H1 (cell line): ENCODE measurements around the gene TBL2. TPM values are rescaled to one million over a fixed set of nuclear protein-coding genes. Genes with fewer than 3 reads are reported as not detected.

Source experiments
- CTCF ChIA-PET: fragments of 300-600 bp; sonication (Branson Sonifier 250); formaldehyde crosslinking; loops from one replicate; lab custom pipeline; 2021; ENCODE audit not compliant: partially characterized antibody; lab: Charles Lee
- POLR2A ChIA-PET: fragments of 300-600 bp; sonication (Branson Sonifier 250); formaldehyde crosslinking; loops from one replicate; lab custom pipeline; 2021; ENCODE audit warnings: inconsistent platforms; ENCODE audit not compliant: partially characterized antibody; lab: Charles Lee
- DNase-seq, 2 experiments: peaks; one replicate each; pipeline versions ENCODE4 v3.0.0 to v3.0.0-alpha.2; 2010 to 2022; ENCODE audit warnings: low spot score in 2 of 2, low read depth in 1 of 2, mixed read lengths in 1 of 2
- FAIRE-seq: peaks from 2 replicates; lab custom pipeline; 2011; peaks lifted over from hg19 to GRCh38; lab: Jason Lieb, UNC
- H2AFZ ChIP-seq: 2 replicates; pipeline ENCODE4 v1.8.1; 2012; ENCODE audit warnings: low read length, inconsistent platforms
- H2AK5ac ChIP-seq: 2 replicates; pipeline ENCODE4 v1.6.1; 2013; ENCODE audit warnings: low read depth, low read length
- H2BK120ac ChIP-seq: replicated peaks from 2 replicates; pipeline ENCODE3; 2013; ENCODE audit warnings: low read depth, low read length, inconsistent platforms
- H2BK12ac ChIP-seq: 2 replicates; pipeline ENCODE4 v1.6.1; 2013; ENCODE audit warnings: low read depth, low read length
- H2BK15ac ChIP-seq: 2 replicates; pipeline ENCODE4 v1.6.1; 2013; ENCODE audit warnings: low read length
- H2BK20ac ChIP-seq: 2 replicates; pipeline ENCODE4 v1.6.1; 2013; ENCODE audit warnings: low read length
- H2BK5ac ChIP-seq: 2 replicates; pipeline ENCODE4 v1.6.1; 2013; ENCODE audit warnings: low read depth, low read length
- H3K14ac ChIP-seq: 2 replicates; pipeline ENCODE4 v1.6.1; 2013; ENCODE audit warnings: inconsistent platforms; ENCODE audit not compliant: insufficient read length
- H3K18ac ChIP-seq: 2 replicates; pipeline ENCODE4 v1.6.1; 2013; ENCODE audit warnings: low read length; ENCODE audit errors: extremely low read depth
- H3K23ac ChIP-seq: 2 replicates; pipeline ENCODE4 v1.6.1; 2013; ENCODE audit warnings: inconsistent platforms; ENCODE audit not compliant: insufficient read length
- H3K23me2 ChIP-seq: 2 replicates; pipeline ENCODE4 v1.6.1; 2013; ENCODE audit warnings: low read depth, low read length
- H3K27ac ChIP-seq: 2 replicates; pipeline ENCODE4 v1.6.1; 2011; ENCODE audit warnings: low read depth, low read length, inconsistent platforms
- H3K27me3 ChIP-seq, 4 experiments: replicated peaks in 1 of 4; 1 replicate in 1 of 4; 2 replicates in 3 of 4; pipeline versions ENCODE4 v1.6.1 to v1.8.1; 2011 to 2013; ENCODE audit warnings: low read length in 3 of 4, mild to moderate bottlenecking in 3 of 4, inconsistent platforms in 2 of 4, mixed read lengths in 2 of 4, moderate library complexity in 1 of 4; ENCODE audit not compliant: control insufficient read depth in 3 of 4, insufficient read depth in 3 of 4; ENCODE audit errors: extremely low read depth in 1 of 4
- H3K36me3 ChIP-seq, 4 experiments: 2 replicates each; pipeline versions ENCODE4 v1.6.1 to v1.8.1; 2011 to 2013; ENCODE audit warnings: mild to moderate bottlenecking in 4 of 4, low read length in 3 of 4, moderate library complexity in 2 of 4, control low read depth in 1 of 4, inconsistent platforms in 1 of 4; ENCODE audit not compliant: insufficient read depth in 4 of 4, control insufficient read depth in 2 of 4
- H3K4ac ChIP-seq: replicated peaks from 2 replicates; pipeline ENCODE3; 2013; ENCODE audit warnings: low read length, low read depth, mixed read lengths, inconsistent platforms; ENCODE audit not compliant: insufficient read length
- H3K4me1 ChIP-seq, 4 experiments: replicated peaks in 1 of 4; 1 replicate in 1 of 4; 2 replicates in 3 of 4; pipeline versions ENCODE4 v1.6.1 to v1.8.1; 2011 to 2013; ENCODE audit warnings: low read length in 3 of 4, inconsistent platforms in 2 of 4, mixed read lengths in 1 of 4; ENCODE audit not compliant: insufficient read depth in 4 of 4, control insufficient read depth in 3 of 4
- H3K4me2 ChIP-seq, 2 experiments: 2 replicates each; pipeline versions ENCODE4 v1.6.1 to v1.8.1; 2011 to 2013; ENCODE audit warnings: low read depth in 2 of 2, low read length in 2 of 2, control low read depth in 1 of 2, inconsistent platforms in 1 of 2, mild to moderate bottlenecking in 1 of 2; ENCODE audit not compliant: insufficient read depth in 1 of 2
- H3K4me3 ChIP-seq, 4 experiments: fragments of 200-600, 300-600 bp in 1 of 4; sonication (generic), shearing (Covaris generic), sonication (Bioruptor Twin) in 1 of 4; 2 replicates each; pipeline versions ENCODE4 v1.5.1 to v1.8.1; 2011 to 2016; ENCODE audit warnings: low read length in 4 of 4, low read depth in 3 of 4, control low read depth in 2 of 4, inconsistent platforms in 2 of 4, mild to moderate bottlenecking in 2 of 4, mixed read lengths in 1 of 4, moderate library complexity in 1 of 4; ENCODE audit not compliant: insufficient read depth in 2 of 4; ENCODE audit errors: extremely low read depth in 1 of 4
- H3K56ac ChIP-seq: replicated peaks from 2 replicates; pipeline ENCODE3; 2013; ENCODE audit warnings: low read depth, mild to moderate bottlenecking, mixed read lengths, low read length, inconsistent platforms; ENCODE audit not compliant: insufficient read length
- H3K79me1 ChIP-seq: 2 replicates; pipeline ENCODE4 v1.6.1; 2013; ENCODE audit warnings: low read depth, low read length, control low read depth
- H3K79me2 ChIP-seq, 2 experiments: 2 replicates each; pipeline versions ENCODE4 v1.6.1 to v1.8.1; 2012 to 2013; ENCODE audit warnings: low read length in 2 of 2, mild to moderate bottlenecking in 2 of 2, inconsistent platforms in 1 of 2; ENCODE audit not compliant: insufficient read depth in 2 of 2, control insufficient read depth in 1 of 2
- H3K9ac ChIP-seq, 4 experiments: replicated peaks in 1 of 4; 1 replicate in 1 of 4; 2 replicates in 3 of 4; pipeline versions ENCODE4 v1.6.1 to v1.8.1; 2011 to 2013; ENCODE audit warnings: low read depth in 3 of 4, low read length in 3 of 4, control low read depth in 2 of 4, mild to moderate bottlenecking in 2 of 4, moderate library complexity in 2 of 4, inconsistent platforms in 1 of 4; ENCODE audit errors: extremely low read depth in 1 of 4
- H3K9me3 ChIP-seq, 2 experiments: 2 replicates each; pipeline versions ENCODE4 v1.6.1 to v1.8.1; 2012 to 2013; ENCODE audit warnings: mild to moderate bottlenecking in 2 of 2, moderate library complexity in 2 of 2, control low read depth in 1 of 2, inconsistent platforms in 1 of 2, low read depth in 1 of 2, low read length in 1 of 2, mixed read lengths in 1 of 2; ENCODE audit not compliant: insufficient read depth in 2 of 2
- H4K20me1 ChIP-seq, 2 experiments: replicated peaks in 1 of 2; 2 replicates each; pipeline versions ENCODE3 to v1.8.1; 2011 to 2013; ENCODE audit warnings: inconsistent platforms in 2 of 2, low read length in 2 of 2, mild to moderate bottlenecking in 1 of 2; ENCODE audit not compliant: insufficient read depth in 2 of 2, control insufficient read depth in 1 of 2
- H4K5ac ChIP-seq: 2 replicates; pipeline ENCODE4 v1.6.1; 2013; ENCODE audit warnings: low read length, low read depth, mixed read lengths, inconsistent platforms; ENCODE audit not compliant: insufficient read length
- H4K8ac ChIP-seq: 2 replicates; pipeline ENCODE4 v1.8.0; 2013; ENCODE audit warnings: mild to moderate bottlenecking, moderate library complexity, low read length, inconsistent platforms; ENCODE audit not compliant: insufficient read depth; ENCODE audit errors: extremely low read depth
- H4K91ac ChIP-seq: replicated peaks from 2 replicates; pipeline ENCODE3; 2013; ENCODE audit warnings: low read length, mixed read lengths, inconsistent platforms; ENCODE audit not compliant: insufficient read length
- EP300 ChIP-seq, 2 experiments: IDR thresholded peaks; 1 replicate in 1 of 2; 2 replicates in 1 of 2; pipeline ENCODE4 v1.6.1; 2011 to 2012; ENCODE audit warnings: low read depth in 2 of 2, low read length in 2 of 2, mild to moderate bottlenecking in 2 of 2, borderline replicate concordance in 1 of 2, inconsistent platforms in 1 of 2, moderate library complexity in 1 of 2
- RAD21 ChIP-seq, 2 experiments: IDR thresholded peaks in 1 of 2; conservative IDR thresholded peaks in 1 of 2; 2 replicates each; pipeline ENCODE4 v1.6.1; 2011; ENCODE audit warnings: low read depth in 2 of 2, low read length in 2 of 2, improper control_type of control experiment in 1 of 2, inconsistent platforms in 1 of 2, mild to moderate bottlenecking in 1 of 2, moderate library complexity in 1 of 2
- TAF7 ChIP-seq: optimal IDR thresholded peaks from 2 replicates; pipeline ENCODE3; 2011; ENCODE audit warnings: low read depth, mild to moderate bottlenecking, inconsistent platforms, low read length, moderate library complexity, borderline replicate concordance
- WGBS, 2 experiments: shearing (Covaris generic) in 1 of 2; methylation state at CpG; one replicate each; pipeline versions ENCODE4 v1.1.6 to v1.1.7; 2013 to 2015; ENCODE audit warnings: low lambda C conversion rate in 2 of 2, mixed read lengths in 2 of 2, inconsistent platforms in 1 of 2, low coverage in 1 of 2, missing lambda C conversion rate in 1 of 2; ENCODE audit not compliant: insufficient replicate concordance in 2 of 2, insufficient coverage in 1 of 2, insufficient read length in 1 of 2; ENCODE audit errors: extremely low coverage in 1 of 2, missing lambda C conversion rate in 1 of 2; 5-methylcytosine and 5-hydroxymethylcytosine counted together
- polyA plus RNA-seq, 7 experiments: library from polyadenylated mRNA; depleted of rRNA in 3 of 7; stranded (reverse) in 5 of 7; unstranded in 2 of 7; fragments of >200 nt in 5 of 7; fragments of 200-250 nt in 2 of 7; gene quantifications; 1 replicate in 5 of 7; 2 replicates in 1 of 7; 4 replicates in 1 of 7; pipeline versions ENCODE4 v1.2.1 to v1.2.3, GENCODE V29; 2011 to 2013; ENCODE audit warnings: missing spikeins in 2 of 7, mixed read lengths in 2 of 7
- total RNA-seq: library from RNA; stranded (reverse); fragmentation: NEBNext Ultra II Directional; extraction: Animal tissue kit (Norgen Biotek cat#: 25700); gene quantifications from 2 replicates; pipeline ENCODE4 v1.2.1, GENCODE V29; 2021

The TBL2 gene
- total and polyA plus RNA-seq, 2 of the 8 experiments (the other 6 are each of a cell fraction or from before 2014, with no cell fraction given) = 25.8 to 29.7 TPM

DNA sequence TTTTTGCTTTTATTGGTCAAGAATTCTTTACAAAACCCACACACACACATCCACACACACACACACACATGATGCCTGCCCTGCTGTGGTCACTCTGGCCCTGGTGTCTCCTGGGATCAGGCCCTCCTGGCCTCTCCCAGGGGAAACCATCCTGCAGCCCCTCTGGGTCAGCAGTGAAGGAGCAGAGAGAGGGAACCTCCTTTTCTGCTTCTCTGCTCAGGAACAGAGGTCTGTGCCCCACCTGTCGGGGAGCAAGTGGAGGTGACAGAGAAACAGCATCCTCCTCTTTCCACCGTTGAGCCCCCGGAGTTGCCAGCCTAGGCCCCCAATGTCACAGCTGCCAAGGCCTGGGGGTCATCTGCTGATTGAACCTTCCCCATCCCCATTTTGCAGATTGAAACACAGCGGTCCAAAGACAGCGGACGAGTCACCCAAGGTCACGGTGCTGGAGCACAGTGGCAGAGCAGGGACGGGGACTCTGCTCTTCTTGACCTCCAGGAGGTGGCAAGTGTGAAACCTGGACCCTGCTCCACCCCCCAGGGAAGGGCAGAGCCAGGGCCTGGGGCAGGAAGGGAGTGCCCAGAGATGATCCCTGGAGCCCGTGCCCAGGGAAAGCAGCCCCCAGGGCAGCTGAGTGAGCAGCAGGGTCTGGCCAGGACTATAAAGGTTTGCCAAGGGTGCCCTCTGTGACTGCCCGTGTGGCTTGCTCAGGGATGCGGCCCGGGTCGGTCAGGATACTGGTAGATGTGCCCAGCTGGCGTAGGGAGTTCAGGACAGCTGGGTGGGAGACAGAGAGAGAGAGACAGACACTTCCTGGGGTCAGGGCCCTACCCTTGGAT, 15.0 kb upstream of the TBL2 start:
- Histone ChIP-seq H2AFZ (no peak overlapping the region), H3K14ac (no peak overlapping the region), H3K9ac (no peak overlapping the region), H2BK15ac (no peak overlapping the region), H4K91ac (no peak overlapping the region), H3K9me3 (no peaks in the 10 kb centered on the region), H4K5ac (no peak overlapping the region), H3K18ac (no peak overlapping the region), H3K56ac (no peak overlapping the region), H4K20me1 (peaks cover 0 to 5% of the 10 kb centered on the region in 2 experiments), H2BK120ac (no peak overlapping the region), H3K23me2 (peaks cover 6% of the 10 kb centered on the region; the same call in 1 of the 2 replicates), H3K36me3 (no peaks in the 10 kb centered on the region), H3K4ac (no peak overlapping the region), H3K27ac (no peak overlapping the region), H3K79me1 (no peaks in the 10 kb centered on the region), H3K27me3 (peaks cover 0 to 4% (median 4%) of the 10 kb centered on the region in 4 experiments; a peak in 4 of 7 replicates), H3K79me2 (no peaks in the 10 kb centered on the region), H3K23ac (no peak overlapping the region), H2BK20ac (no peak overlapping the region), H4K8ac (no peak overlapping the region), H3K4me1 (peaks cover 0 to 10% (median 3%) of the 10 kb centered on the region in 4 experiments; a peak in 4 of 7 replicates), H2BK5ac (no peak overlapping the region), H3K4me3 (no peak overlapping the region), H2AK5ac (no peak overlapping the region), H2BK12ac (no peak overlapping the region), H3K4me2 (no peak overlapping the region)
- FAIRE-seq = no peak
- ChIA-PET CTCF (interaction anchor here (1.2 to 9.6 kb wide), 3 partner anchors 12 to 226 kb away, joined by 3 to 74 read pairs (median 6); no protein-coding TSS in a partner anchor), POLR2A (no interaction called here)
- peak in 1 of 2 experiments; percentile 4; a peak in 1 of 4 replicates for TF ChIP-seq RAD21 (IDR thresholded peaks at IDR 0.05 in 1 of 2, conservative IDR thresholded peaks at IDR 0.05 in 1 of 2; ENCODE audit: low read depth in 2 of 2, low read length in 2 of 2)
- no peak for TF ChIP-seq TAF7
- no peak for TF ChIP-seq EP300 (IDR thresholded peaks at IDR 0.05; ENCODE audit: borderline replicate concordance in 1 of 2, low read depth in 2 of 2, low read length in 2 of 2)
- 79% methylated on average over 13 of the region's 14 CpGs; no CpG with 5 or more reads in 1 of the 2 experiments for WGBS, 2 experiments
- no peak for DNase-seq
